HG02642 (cell line): ENCODE results near the gene ANKIB1.
A peak's percentile ranks its signal among the peaks of the same experiment; 100 is the strongest.

ENCODE experiments used
- ATAC-seq: cut with Tn5 transposase; IDR thresholded peaks from one replicate; pipeline ENCODE4 v1.9.1; 2021; ENCODE audit warnings: mild to moderate bottlenecking; ENCODE audit not compliant: unreplicated experiment, poor library complexity

ANKIB1 gene

DNA sequence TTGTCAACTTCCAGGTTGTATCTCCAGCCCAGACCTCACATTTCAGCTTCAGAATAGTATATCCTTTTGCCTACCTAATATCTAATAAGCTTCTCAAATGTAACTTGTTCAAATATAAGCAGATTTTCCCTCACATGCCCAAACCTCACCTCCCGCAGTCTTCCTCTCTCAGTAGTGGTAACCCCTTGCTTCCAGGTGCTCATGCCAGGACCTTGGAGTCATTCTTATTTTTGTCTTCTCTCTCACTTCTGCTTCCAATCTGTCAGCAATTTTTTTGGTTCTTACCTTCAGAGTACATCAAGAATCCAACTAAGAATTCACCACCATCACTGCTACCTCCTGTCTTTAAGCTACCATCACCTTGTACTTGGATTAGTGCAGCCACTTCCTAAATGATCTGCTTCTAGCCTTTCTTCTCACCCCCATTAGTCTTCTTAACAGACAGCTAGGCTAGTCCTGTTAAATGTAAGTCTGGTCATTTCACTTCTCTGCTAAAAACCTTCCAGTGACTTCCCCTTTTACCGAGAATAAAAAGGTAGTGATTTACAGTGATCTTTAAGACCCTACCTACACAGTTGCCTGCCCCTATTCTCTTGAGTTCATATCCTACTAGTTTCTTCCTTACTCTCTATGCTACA is 14.0 kb downstream of the ANKIB1 start:
- ATAC-seq, result no peak

- ATAC-seq, result no peak
Measured at GRCh38 chr7:92260248-92260781, 14.5 kb downstream of the ANKIB1 start.

- ATAC-seq, result no peak
Measured at GRCh38 chr7:92266415-92267241, 20.9 kb downstream of the ANKIB1 start.

- ATAC-seq, result no peak
Measured at GRCh38 chr7:92268921-92269320, 23.1 kb downstream of the ANKIB1 start.

DNA sequence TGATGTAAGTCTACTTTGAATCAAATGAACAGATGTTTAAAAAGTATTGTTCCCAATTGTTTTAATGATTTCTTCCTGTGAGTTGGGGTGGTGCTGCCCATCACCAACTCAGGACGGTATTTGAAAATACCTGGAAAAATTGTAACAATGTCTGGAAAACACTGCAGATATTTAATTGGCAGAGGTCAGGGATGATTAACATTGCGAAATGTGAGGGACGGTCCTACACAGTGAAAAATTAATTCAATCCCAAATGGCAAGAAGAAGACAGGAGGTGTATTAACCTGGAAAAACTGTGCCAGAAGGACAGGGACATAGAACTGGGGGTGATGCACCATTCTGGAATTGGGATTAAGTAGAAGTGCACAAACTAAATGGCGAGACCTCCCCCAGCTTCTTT is 29.6 kb downstream of the ANKIB1 start:
- no peak for ATAC-seq

- ATAC-seq, result peak; percentile 87
Measured at GRCh38 chr7:92276460-92276864, 30.7 kb downstream of the ANKIB1 start.

DNA sequence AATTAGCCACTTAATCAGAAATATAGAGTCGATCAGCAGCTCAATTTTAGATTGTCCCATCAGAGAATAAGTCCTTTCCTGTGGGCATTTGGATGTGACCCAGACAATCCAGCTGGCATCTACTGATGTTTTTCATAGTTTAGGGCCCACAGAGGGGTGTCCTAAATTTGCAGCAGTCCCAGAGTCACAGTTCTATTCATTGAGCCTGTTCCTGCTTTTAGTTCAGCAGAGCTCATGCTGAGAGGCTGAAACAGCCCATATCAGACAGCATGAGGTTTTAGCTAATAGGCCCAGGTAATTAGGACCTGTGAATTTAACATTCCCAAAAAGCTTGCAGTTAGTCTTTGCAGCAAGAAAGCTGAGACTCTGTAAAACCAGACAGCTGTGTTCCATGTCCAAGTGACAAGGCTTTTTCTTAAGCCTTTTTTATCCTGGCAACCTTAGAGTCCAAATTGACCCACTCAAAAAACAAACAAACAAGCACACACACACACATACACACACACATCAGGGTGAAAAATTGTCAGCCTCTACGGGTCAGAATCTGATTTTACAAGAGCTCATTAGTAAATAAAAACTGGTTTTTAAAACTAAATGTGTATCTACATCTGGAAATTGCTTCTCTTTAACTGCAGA is 33.7 kb downstream of the ANKIB1 start:
- no peak for ATAC-seq

DNA sequence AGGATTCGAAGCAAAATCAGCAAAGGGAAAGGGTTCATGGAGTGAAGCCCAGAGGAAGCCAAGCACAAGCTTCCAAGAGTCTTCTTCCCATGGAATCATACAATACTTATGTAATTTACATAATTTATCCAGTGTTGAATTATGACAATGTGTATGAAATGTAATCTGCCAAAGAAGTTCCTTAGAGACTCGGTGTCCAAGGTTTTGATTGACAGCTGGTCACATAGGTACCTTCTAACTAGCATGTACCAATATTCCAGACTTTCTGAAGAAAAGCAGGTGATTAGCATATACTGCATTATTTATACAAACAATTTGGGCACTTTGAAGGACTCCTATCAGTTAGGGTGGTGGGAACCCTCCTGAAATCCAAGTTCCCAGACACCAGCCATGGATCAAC is 35.3 kb downstream of the ANKIB1 start:
- no peak for ATAC-seq

GRCh38 chr7:92282221-92282814 is 36.5 kb downstream of the ANKIB1 start:
- no peak for ATAC-seq

DNA sequence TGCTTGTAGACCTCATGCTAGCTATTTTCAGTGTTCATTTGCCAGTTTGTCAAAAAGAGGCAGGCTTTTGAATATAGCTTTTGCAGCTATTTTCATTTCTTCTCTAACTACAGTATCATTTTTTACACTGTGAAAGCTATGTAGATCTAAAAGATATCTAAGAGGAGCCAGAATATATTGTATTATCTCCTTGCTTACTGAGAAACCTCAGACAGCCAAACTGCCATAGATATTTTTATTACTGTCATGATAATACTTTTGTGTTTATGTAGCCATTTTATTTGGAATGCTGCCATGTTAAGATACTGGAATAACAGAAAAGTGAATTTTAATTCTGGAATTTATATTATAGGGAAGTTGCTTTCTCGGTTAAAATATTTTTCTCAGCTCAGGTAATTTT is 37.2 kb downstream of the ANKIB1 start:
- ATAC-seq, result no peak

GRCh38 chr7:92289321-92289720 is 43.5 kb downstream of the ANKIB1 start:
- no peak for ATAC-seq

- peak; percentile 48 for ATAC-seq
Measured at GRCh38 chr7:92292981-92293380, 47.2 kb downstream of the ANKIB1 start.

DNA sequence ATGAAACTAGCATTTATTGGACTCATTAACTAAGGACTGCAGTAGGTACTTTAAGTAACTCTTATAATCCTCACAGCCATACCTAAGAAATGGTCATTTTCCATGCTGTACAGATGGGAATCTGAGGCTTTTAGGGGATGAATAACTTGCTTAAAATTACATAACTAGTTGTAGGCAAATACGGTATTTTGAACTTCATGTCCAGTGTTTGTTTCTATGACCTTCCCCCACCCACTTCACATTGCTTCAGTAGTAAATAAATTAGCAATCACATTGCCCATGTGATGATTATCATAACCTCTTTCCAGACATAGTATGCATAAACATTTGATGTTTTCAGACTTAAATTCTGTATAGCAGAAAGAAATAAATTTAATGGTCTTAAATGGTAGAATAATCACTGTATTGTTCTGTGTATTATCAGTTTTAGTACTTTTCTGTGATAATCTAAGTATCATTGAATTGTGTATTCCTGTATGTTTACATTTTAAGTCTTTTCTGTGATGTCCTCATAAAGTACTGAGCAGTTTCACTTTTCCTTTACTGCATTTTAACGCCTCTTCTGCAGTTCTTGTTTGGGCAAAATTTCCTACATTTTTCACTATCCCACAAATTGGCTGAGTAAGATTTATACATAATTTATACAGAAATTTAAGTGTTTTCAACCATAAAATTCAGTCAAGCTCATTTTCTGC is 48.3 kb downstream of the ANKIB1 start:
- ATAC-seq, result no peak

- ATAC-seq, result no peak
Measured at GRCh38 chr7:92295391-92295790, 49.6 kb downstream of the ANKIB1 start.

GRCh38 chr7:92296235-92296634 is 50.5 kb downstream of the ANKIB1 start:
- no peak for ATAC-seq

DNA sequence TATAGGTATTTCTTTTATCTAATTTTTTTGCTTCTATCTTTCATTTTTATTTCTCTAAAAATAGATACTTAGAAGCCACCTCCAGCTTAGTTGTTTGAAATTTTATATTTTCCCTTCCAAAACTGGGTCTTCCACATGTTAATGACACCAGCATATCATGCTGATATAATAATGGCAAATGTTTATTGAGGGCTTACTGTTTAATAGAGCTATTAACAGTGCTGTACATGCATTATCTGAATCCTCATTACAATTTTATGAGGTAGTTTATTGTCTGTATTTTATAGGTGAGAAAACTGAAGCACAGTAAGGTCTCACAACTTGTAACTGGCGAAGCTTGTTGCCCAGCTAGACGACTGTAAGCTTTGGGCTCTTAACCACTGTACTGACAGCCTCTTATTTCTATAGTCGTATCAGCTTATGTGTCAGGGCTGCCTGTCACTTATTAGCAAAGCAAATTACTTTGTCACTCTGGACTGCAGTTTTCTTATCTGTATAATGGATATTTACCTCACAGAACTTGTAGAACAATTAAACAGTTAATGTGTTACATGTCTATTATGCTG is 51.2 kb downstream of the ANKIB1 start:
- ATAC-seq, result no peak

DNA sequence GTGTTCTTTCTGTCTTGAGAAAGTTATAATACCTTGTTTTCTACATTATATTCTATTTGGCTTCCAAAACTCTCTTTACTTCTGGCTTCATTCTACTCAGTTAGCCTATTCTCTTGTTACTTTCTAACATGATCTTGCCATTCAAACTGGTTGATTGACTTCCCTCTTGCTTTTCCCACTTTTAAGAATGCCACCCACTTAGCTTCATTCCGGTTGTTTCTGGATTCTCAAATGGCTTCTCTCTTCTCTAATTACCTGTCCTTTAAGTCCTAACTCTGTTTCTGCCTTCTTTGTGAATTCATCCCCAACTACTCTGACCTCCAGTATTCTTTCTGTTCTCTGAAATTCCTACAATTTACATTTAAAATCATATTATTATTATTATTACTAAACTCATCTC is 52.0 kb downstream of the ANKIB1 start:
- ATAC-seq, result no peak

DNA sequence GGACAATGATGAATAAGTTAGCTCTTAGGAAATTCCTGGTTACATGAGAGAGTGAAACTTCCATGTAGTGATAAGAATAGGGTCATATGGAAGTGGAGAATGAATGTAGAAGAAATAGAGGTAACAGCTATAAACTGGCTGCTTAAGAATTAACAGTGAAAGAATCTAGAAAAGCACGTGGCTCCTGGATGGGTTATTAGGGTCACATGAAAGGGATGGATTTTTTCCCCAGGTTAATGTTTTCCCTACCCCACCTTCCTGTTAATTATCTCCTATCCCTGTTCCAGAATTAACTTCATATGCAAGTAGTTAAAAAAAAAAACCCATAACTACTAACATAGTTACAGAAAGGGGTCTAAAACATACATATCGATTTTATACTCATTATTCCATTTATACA is 58.0 kb downstream of the ANKIB1 start:
- ATAC-seq, result no peak

GRCh38 chr7:92304406-92304893 is 58.7 kb downstream of the ANKIB1 start:
- no peak for ATAC-seq

DNA sequence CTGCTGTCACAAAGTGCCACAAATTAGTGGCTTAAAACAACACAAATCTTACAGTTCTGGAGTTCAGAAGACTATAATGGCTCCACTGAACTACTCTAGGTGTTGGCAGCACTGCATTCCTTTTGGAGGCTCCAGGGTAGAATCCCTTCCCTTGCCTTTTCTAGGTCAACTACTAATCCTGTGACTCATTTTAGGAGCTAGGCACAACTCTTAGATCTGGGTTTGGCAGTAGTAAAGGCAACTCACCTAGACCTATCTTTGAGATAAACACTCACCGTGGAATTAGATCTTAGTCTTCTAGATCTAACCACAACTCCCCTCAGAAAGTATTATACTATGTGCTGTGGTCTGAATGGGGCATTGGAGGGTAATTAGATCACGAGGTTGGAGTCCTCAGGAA is 60.4 kb downstream of the ANKIB1 start:
- no peak for ATAC-seq
